NCI-H2196 (cell line): ENCODE results near the gene SERPINA4.

Source experiments
- DNase-seq: peaks from one replicate; lab custom pipeline; 2025; ENCODE audit not compliant: unreplicated experiment; lab: John Stamatoyannopoulos, UW

Gene SERPINA4, protein sequence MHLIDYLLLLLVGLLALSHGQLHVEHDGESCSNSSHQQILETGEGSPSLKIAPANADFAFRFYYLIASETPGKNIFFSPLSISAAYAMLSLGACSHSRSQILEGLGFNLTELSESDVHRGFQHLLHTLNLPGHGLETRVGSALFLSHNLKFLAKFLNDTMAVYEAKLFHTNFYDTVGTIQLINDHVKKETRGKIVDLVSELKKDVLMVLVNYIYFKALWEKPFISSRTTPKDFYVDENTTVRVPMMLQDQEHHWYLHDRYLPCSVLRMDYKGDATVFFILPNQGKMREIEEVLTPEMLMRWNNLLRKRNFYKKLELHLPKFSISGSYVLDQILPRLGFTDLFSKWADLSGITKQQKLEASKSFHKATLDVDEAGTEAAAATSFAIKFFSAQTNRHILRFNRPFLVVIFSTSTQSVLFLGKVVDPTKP

GRCh38 chr14:94560751-94561655 is at the start of gene SERPINA4:
Gene SERPINA4 (plus strand): TSS chr14:94561442. CDS start chr14:94563483, 2,041 bp downstream.
- no peak for DNase-seq

GRCh38 chr14:94514351-94514750 is 46.9 kb upstream of the SERPINA4 start:
- no peak for DNase-seq

DNA sequence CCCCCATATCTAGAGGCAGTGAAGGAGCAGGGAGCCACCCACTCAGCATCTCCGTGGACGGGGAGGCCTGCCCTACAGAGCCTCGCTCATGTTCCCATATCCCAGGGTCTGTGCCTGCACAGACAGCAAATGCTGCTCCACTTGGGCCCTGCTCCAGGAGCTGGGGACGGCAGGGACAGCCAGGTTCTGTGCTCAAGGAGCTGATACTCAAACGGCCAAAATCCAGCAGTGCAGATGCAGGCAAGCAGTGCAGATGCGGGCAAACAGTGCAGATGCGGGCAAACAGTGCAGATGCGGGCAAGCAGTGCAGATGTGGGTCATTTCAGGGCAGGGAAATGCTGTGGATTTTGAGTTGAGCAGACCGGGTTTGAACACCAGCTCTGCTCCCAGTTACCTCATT is 45.8 kb upstream of the SERPINA4 start:
- no peak for DNase-seq

- no peak for DNase-seq
Measured at GRCh38 chr14:94515856-94516255, 45.4 kb upstream of the SERPINA4 start.

DNA sequence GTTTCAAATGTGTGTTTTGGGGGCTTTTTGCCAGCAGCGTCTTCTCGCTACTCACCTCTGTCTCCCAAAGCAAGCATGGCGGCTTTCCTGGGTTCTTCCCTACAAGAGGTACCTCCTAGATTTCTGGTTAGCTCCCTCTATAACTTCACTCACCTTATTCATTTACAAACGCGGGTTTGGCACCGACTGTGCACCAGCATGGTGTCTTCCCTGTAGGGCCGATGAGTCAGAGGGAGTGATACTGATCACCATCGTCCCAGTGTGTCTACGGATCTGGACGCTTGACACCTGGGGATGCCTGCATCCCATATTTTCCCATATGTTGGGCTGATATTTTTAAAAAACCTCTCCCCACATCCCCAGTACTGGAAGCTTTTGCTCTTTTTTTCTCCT is 44.0 kb upstream of the SERPINA4 start:
- no peak for DNase-seq

GRCh38 chr14:94517641-94518257 is 43.5 kb upstream of the SERPINA4 start:
- DNase-seq, result no peak

GRCh38 chr14:94521375-94522114 is 39.7 kb upstream of the SERPINA4 start:
- no peak for DNase-seq

DNA sequence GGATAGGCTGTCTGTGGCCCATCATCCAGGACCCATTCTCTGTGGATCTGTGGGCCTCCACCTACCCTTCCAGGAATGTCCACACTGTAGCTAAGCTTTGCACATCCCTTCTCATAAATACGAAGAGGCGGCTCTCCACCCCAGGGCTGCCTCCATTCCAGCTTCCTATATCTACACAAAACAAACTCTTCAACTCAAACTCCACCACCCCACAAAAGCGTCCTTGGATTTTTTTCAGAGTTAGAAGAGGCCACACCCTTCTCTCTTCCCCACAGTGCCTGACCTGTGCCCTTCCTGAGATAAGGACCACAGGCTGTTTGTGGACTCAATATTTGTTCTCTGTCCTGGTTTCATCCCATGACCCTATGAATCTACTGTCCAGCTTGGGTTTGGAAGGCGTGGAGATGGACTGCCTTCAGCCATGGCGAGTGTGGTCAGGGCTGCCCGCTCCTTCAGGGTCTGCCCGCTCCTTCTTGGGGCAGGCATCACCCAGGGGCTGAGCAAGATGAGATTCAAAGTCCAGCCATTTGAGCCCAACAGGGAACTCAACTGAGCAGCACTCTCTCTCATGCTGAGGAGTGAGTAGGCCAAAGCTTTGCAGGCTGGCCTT is 39.0 kb upstream of the SERPINA4 start:
- no peak for DNase-seq

DNA sequence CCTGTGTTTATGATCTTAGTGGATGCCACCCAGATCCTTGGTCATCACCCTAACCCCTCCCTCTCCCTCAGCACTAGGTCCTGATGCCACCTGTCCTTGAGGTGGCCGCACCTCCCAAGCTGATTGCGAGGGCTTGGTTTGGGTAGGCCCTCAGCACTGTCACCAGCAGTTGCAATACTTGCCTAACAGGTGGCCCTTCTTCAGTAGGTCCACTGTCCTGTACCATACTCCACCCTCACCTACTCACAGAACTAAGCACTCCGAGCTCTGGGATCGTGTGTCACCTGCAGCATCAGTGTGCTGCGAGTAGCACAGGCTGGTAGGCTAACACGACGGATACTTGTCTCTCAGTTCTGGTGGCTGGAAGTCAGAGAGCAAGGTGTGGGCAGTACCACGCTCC is 38.0 kb upstream of the SERPINA4 start:
- DNase-seq, result no peak

DNA sequence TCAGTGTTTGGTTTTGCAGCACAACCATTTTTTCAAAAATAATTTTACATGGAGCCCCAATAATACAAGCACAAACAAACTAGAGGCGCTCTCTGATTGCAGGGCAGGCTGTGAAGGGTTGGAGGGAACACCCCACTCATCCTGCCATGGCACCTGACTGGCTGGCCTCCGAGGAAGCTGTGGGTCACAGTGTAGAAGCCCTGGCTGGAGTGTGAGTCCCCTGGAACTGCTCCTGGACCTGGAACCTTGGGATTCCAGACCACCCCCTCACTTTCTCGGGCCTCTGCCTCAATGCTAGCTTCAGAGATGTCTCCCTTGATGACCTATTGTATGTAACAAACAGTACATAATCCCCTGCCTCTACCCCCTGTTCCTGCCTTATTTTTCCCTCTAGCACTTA is 37.1 kb upstream of the SERPINA4 start:
- DNase-seq, result no peak

GRCh38 chr14:94531187-94531586 is 30.1 kb upstream of the SERPINA4 start:
- DNase-seq, result no peak

- DNase-seq, result no peak
Measured at GRCh38 chr14:94532447-94532846, 28.8 kb upstream of the SERPINA4 start.

GRCh38 chr14:94535506-94535905 is 25.7 kb upstream of the SERPINA4 start:
- no peak for DNase-seq

DNA sequence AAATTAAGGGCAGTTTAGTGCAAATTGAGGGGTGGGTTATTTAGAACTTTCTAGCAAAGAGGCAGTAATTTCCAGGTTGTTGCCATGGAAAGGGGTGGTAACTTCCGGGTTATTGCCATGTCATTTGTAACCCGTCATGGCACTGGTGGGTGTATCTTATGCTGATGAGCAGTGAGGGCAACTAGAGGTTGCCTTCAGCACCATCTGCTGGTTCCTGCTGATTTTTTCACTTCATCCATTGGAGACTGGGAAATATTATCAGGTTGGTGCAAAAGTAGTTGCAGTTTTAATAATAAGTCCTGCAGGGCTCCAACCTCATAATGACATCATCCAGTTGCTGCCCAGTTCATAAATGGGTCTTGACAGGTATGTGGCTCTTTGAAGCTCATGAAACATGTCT is 24.4 kb upstream of the SERPINA4 start:
- no peak for DNase-seq

GRCh38 chr14:94538070-94538740 is 23.0 kb upstream of the SERPINA4 start:
- no peak for DNase-seq

GRCh38 chr14:94539181-94539580 is 22.1 kb upstream of the SERPINA4 start:
- DNase-seq, result no peak

GRCh38 chr14:94540031-94540794 is 21.0 kb upstream of the SERPINA4 start:
- DNase-seq, result no peak

- no peak for DNase-seq
Measured at GRCh38 chr14:94541234-94541975, 19.8 kb upstream of the SERPINA4 start.
